Endothelial cell (in vitro differentiated cells): ENCODE measurements around the gene SMIM9. TPM values are rescaled to one million over a fixed set of nuclear protein-coding genes. Genes with fewer than 3 reads are reported as not detected.

Experiments used
- DNase-seq: peaks from one replicate; pipeline ENCODE4 v3.0.0; 2021; ENCODE audit warnings: low spot score
- H3K27ac Mint-ChIP-seq: one replicate; pipeline ENCODE4 v1.8.0; 2021; ENCODE audit warnings: mixed read lengths, inconsistent platforms; ENCODE audit not compliant: unreplicated experiment
- H3K27me3 Mint-ChIP-seq: one replicate; pipeline ENCODE4 v1.8.0; 2021; ENCODE audit warnings: mild to moderate bottlenecking, moderate library complexity, mixed read lengths, inconsistent platforms; ENCODE audit not compliant: unreplicated experiment
- H3K36me3 Mint-ChIP-seq: one replicate; pipeline ENCODE4 v1.8.0; 2021; ENCODE audit warnings: mild to moderate bottlenecking, low read depth, mixed read lengths, inconsistent platforms; ENCODE audit not compliant: unreplicated experiment
- H3K4me1 Mint-ChIP-seq: one replicate; pipeline ENCODE4 v1.8.0; 2021; ENCODE audit warnings: mild to moderate bottlenecking, mixed read lengths, inconsistent platforms; ENCODE audit not compliant: unreplicated experiment
- H3K4me3 Mint-ChIP-seq: one replicate; pipeline ENCODE4 v1.8.0; 2021; ENCODE audit warnings: mild to moderate bottlenecking, mixed read lengths, inconsistent platforms; ENCODE audit not compliant: unreplicated experiment
- H3K9me3 Mint-ChIP-seq: one replicate; pipeline ENCODE4 v1.8.0; 2021; ENCODE audit warnings: mixed read lengths, inconsistent platforms; ENCODE audit not compliant: unreplicated experiment
- total RNA-seq: library from RNA; stranded (reverse); fragmentation: NEBNext Ultra II Directional; extraction: Animal tissue kit (Norgen Biotek cat#: 25700); gene quantifications from one replicate; pipeline ENCODE4 v1.2.1, GENCODE V29; 2021; ENCODE audit not compliant: unreplicated experiment
- TF ChIP-seq, protein P1 (sequence below): fragments of 200-600 bp; sonication (generic); IDR thresholded peaks from one replicate; pipeline ENCODE4 v1.5.0; 2021; ENCODE audit warnings: antibody characterized with exemption; ENCODE audit not compliant: unreplicated experiment

The SMIM9 gene
- total RNA-seq, 1 donor from 2014 or later, result not detected

DNA sequence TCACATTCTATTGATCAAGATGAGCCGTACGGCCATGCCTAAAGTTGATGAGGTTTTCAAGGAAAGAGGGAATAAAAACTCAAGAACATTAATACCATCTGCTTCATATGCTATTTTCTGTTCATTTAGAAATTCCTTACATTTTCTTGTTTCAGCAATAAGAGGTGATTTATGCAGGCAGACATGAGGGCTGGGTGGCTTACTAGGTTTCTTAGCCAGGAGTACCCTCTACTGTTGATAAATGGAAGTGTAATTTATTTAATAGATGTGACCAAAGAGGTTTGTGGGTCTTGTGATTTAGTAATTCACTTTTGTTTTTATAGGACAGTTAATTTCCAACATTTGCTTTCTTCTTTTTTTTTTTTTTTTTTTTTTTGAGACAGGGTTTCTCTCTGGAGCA is 6.4 kb upstream of the SMIM9 start:
- no peak for DNase-seq
- H3K4me1 Mint-ChIP-seq, result no peaks in the 10 kb centered on the region
- no peaks in the 10 kb centered on the region for H3K36me3 Mint-ChIP-seq
- TF ChIP-seq, protein P1, sequence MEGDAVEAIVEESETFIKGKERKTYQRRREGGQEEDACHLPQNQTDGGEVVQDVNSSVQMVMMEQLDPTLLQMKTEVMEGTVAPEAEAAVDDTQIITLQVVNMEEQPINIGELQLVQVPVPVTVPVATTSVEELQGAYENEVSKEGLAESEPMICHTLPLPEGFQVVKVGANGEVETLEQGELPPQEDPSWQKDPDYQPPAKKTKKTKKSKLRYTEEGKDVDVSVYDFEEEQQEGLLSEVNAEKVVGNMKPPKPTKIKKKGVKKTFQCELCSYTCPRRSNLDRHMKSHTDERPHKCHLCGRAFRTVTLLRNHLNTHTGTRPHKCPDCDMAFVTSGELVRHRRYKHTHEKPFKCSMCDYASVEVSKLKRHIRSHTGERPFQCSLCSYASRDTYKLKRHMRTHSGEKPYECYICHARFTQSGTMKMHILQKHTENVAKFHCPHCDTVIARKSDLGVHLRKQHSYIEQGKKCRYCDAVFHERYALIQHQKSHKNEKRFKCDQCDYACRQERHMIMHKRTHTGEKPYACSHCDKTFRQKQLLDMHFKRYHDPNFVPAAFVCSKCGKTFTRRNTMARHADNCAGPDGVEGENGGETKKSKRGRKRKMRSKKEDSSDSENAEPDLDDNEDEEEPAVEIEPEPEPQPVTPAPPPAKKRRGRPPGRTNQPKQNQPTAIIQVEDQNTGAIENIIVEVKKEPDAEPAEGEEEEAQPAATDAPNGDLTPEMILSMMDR, result peak; percentile 30
- no peak overlapping the region for H3K4me3 Mint-ChIP-seq
- no peak overlapping the region for H3K27ac Mint-ChIP-seq
- H3K9me3 Mint-ChIP-seq, result no peaks in the 10 kb centered on the region
- peaks cover 2% of the 10 kb centered on the region for H3K27me3 Mint-ChIP-seq

DNA sequence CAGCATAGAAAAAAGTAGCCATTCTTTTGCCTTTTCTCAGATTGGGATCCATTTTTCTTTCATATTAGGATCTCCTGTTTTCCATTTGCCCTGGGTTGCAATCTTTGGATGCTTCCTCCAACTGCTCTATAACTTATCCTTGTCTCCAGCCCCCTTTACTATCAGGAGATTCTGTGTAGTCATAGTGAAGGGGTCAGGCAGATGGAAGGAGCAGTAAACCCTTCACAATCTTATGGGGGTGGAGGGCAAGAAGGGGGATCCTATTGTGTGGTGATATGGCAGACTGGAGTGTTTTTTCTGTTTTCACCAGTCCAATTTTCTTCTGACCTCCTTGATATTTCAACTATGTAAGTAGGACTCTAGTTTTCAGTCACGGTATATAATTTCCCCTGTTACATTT is 1.7 kb upstream of the SMIM9 start:
- H3K4me1 Mint-ChIP-seq, result no peaks in the 10 kb centered on the region

DNA sequence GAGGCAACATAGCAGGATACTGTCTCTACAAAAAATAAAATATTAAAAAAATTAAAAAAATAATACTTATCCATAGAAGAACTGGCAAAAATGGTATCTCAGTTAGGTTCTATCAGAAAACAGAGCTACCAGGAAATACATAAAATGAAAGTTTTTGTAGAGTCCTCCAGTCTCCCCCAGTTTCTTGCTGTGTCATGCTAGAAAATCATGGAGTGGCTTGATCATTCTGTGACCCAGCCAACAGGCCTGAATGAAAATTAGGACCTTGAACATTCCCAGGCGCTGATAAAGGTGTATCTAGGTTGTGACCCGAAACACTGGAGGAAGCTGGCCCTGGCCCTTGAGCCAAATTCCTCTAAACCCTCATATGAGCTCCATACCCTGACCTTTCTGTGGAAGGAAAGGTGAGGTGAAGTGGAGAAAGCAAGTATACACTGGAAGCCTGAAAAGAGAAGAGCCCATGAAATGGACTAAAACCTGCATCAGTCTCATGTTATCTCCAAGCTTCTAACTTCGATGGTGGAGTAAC is 652 bp downstream of the SMIM9 start:
- Mint-ChIP-seq H3K27me3 (peaks cover 2% of the 10 kb centered on the region), H3K4me3 (no peak overlapping the region), H3K27ac (no peak overlapping the region), H3K4me1 (no peaks in the 10 kb centered on the region), H3K9me3 (no peaks in the 10 kb centered on the region), H3K36me3 (no peaks in the 10 kb centered on the region)
- no peak for DNase-seq
- TF ChIP-seq, protein P1, result no peak

More for the DNA sequence above, 1.7 kb upstream of the SMIM9 start:
- TF ChIP-seq, protein P1, result no peak
- H3K4me3 Mint-ChIP-seq, result no peak overlapping the region
- H3K27ac Mint-ChIP-seq, result no peak overlapping the region
- no peaks in the 10 kb centered on the region for H3K36me3 Mint-ChIP-seq
- DNase-seq, result no peak
- no peaks in the 10 kb centered on the region for H3K9me3 Mint-ChIP-seq
- H3K27me3 Mint-ChIP-seq, result peaks cover 2% of the 10 kb centered on the region

DNA sequence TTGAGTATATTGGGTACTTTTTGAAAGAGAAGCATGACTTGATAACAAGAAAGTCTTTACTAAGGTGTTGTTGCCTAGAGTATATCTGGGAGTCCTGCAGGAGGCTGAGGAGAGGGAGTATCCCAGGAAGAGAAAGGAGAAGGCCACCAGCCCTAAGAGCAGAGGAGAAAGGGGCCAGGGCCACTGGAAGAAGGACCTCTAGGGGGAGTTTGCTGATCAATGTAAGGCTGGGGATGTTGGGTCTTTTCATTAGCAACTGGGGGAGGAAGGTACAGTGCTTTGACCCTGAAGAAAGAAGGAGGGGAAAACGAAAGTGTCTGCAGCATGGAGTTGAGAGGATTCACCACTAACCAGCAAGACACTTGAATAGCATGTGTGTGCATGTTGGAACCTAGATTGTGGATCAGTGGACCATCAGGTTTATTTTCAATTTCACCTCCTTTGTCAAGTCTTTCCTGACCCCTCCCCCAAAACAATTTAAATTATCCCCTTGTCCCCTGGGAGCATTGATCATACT is 4.5 kb downstream of the SMIM9 start:
- H3K4me1 Mint-ChIP-seq, result no peaks in the 10 kb centered on the region
- TF ChIP-seq, protein P1, result no peak
- no peaks in the 10 kb centered on the region for H3K36me3 Mint-ChIP-seq
- H3K27ac Mint-ChIP-seq, result no peak overlapping the region
- DNase-seq, result no peak
- H3K27me3 Mint-ChIP-seq, result no peaks in the 10 kb centered on the region
- no peaks in the 10 kb centered on the region for H3K9me3 Mint-ChIP-seq
- no peak overlapping the region for H3K4me3 Mint-ChIP-seq

DNA sequence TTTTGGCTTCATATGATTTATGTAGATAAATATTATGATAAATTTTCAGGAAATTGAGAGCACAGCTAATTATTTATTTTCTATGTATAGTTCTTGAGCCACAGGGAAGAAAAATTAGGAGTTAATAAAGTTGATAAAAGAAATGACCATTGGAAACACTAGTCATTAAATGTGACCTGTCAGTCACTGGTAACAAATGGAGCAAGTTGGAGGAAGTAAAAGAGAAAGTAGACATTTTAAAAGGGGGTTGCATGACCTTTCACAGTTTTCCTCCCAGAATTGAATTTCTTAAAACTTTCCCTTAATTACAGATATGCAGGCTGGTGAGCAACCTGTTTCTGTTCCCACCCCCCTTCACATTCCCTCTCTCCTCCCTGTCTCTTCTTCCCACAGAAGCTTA is 5.3 kb downstream of the SMIM9 start:
- Mint-ChIP-seq H3K27ac (no peak overlapping the region), H3K4me1 (no peaks in the 10 kb centered on the region), H3K9me3 (no peaks in the 10 kb centered on the region), H3K4me3 (no peak overlapping the region), H3K36me3 (no peaks in the 10 kb centered on the region), H3K27me3 (no peaks in the 10 kb centered on the region)
- TF ChIP-seq, protein P1, result no peak
- no peak for DNase-seq
